ENCODE measurements around the gene SHISA9. TPM values are rescaled to one million over a fixed set of nuclear protein-coding genes. Genes with fewer than 3 reads are reported as not detected.
"Not testable (repeated sequence)": the region's sequence is repeated elsewhere in the genome, so short reads cannot be mapped to it uniquely, and the experiment has no call there.

The SHISA9 gene
- total RNA-seq, 6 donors from 2014 or later = 0.13 to 1.7 (median 0.20) TPM; not detected in 2

- Histone ChIP-seq H3K9me3 (no peaks in the 10 kb centered on the region), H3K27ac (no peak overlapping the region), H3K27me3 (no peaks in the 10 kb centered on the region), H3K4me3 (no peak overlapping the region), H3K36me3 (no peaks in the 10 kb centered on the region), H3K4me1 (no peaks in the 10 kb centered on the region)
- no peak for DNase-seq
- 50% methylated on average over 4 of the region's 4 CpGs for WGBS, 2 donors
- no peak for TF ChIP-seq POLR2AphosphoS5 (IDR thresholded peaks at IDR 0.05)
- TF ChIP-seq CTCF (IDR thresholded peaks at IDR 0.05) = no peak
- no peak for TF ChIP-seq POLR2A (IDR thresholded peaks at IDR 0.05)
- no peak for TF ChIP-seq EP300 (IDR thresholded peaks at IDR 0.05)
- ATAC-seq (ENCODE audit: low FRiP score in 2 of 2) = no peak
Measured at GRCh38 chr16:12920739-12921138, 19.3 kb downstream of the SHISA9 start.

DNA sequence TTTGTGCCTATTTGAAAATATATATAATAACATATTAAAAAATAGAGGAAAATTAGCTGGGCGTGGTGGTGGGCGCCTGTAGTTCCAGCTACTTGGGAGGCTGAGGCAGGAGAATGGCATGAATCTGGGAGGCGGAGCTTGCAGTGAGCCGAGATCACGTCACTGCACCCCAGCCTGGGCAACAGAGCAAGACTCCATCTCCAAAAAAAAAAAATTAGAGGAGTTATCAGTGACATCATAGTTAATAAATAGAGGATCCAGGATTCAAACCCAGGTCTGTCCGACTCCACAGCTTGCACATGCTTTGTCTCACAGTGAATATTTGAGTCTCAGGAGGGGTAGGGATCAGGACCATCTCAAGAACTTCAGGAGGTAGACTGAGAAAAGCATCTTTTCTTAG is 22.2 kb downstream of the SHISA9 start:
- not testable (repeated sequence) for H3K9me3 ChIP-seq; ATAC-seq (ENCODE audit: low FRiP score in 2 of 2); H3K27me3 ChIP-seq; DNase-seq; H3K4me1 ChIP-seq; H3K27ac ChIP-seq; H3K4me3 ChIP-seq; H3K36me3 ChIP-seq
- WGBS, 2 donors = 92 to 94% methylated on average over 6 of the region's 6 CpGs

DNA sequence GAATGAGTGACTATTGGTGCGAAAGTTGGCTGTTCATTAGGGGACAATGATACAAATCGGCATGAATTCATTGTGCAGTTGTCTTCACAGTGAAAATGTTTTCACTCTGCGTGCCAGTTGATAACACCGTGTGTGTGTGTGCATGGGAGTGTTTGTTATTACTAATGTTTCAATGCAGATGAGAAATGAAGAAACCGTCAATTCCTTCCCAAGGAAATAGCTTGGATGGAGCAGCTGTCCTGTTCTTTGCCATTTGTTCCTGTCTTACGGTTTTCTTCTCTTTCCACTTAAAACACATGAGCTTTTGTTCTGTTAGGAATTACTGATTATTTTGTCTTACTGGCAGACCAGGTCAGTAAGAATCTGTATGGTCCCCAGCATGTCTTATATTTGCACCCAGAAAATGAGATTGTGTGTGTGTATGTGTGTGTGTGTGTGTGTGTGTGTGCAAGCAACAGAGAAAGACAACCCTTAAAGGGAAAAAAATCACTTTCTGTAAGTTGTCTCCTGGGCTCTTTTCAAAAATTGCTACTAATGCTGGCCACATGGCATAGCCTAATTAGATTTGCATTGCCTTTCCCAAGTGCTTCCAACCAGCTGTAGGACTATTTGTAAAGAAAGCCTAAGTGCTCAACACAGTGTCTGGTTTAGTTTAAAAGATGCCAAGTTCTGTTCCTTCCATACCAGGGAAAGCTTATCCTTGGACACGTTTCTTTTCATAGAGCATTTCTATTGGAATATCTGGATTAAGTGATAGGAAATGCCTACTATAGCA is 23.8 kb downstream of the SHISA9 start:
- Histone ChIP-seq H3K36me3 (no peaks in the 10 kb centered on the region), H3K4me1 (no peaks in the 10 kb centered on the region), H3K9me3 (no peaks in the 10 kb centered on the region), H3K27ac (no peak overlapping the region), H3K4me3 (no peak overlapping the region), H3K27me3 (no peaks in the 10 kb centered on the region)
- DNase-seq (no peak), ATAC-seq (ENCODE audit: low FRiP score in 2 of 2) (no peak)
- TF ChIP-seq EP300 (IDR thresholded peaks at IDR 0.05) (no peak), CTCF (IDR thresholded peaks at IDR 0.05) (no peak)
- 69 to 85% methylated on average over 7 of the region's 7 CpGs for WGBS, 2 donors

DNA sequence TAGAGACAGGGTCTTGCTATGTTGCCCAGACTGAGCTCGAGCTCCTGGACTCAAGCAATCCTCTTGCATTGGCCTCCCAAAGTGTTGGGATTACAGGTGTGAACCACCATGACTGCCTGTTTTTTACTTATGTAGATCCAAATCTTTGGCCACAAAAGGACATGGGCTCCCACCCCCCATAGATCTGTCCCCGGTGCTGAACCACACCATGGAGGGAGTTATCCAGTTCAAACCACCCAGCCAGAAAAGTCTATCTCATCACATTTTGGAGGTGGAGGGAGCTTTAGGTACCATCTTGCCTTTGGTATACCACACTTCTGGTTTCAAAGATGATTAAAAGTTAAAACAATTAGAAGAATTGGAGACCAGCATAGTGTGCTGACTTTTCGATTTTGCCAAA is 26.2 kb downstream of the SHISA9 start:
- 81 to 83% methylated on average over 3 of the region's 3 CpGs for WGBS, 2 donors
- no peak overlapping the region for H3K27ac ChIP-seq
- ATAC-seq (ENCODE audit: low FRiP score in 2 of 2) (no peak), DNase-seq (no peak)
- H3K27me3 ChIP-seq = no peaks in the 10 kb centered on the region
- H3K9me3 ChIP-seq = no peaks in the 10 kb centered on the region
- H3K4me1 ChIP-seq = no peaks in the 10 kb centered on the region
- TF ChIP-seq CTCF (IDR thresholded peaks at IDR 0.05) = no peak
- no peak for TF ChIP-seq POLR2AphosphoS5 (IDR thresholded peaks at IDR 0.05)
- no peaks in the 10 kb centered on the region for H3K36me3 ChIP-seq
- no peak overlapping the region for H3K4me3 ChIP-seq

- no peaks in the 10 kb centered on the region for H3K27me3 ChIP-seq
- TF ChIP-seq CTCF (IDR thresholded peaks at IDR 0.05) (no peak), EP300 (IDR thresholded peaks at IDR 0.05) (no peak), POLR2AphosphoS5 (IDR thresholded peaks at IDR 0.05) (no peak), POLR2A (IDR thresholded peaks at IDR 0.05) (no peak)
- no peaks in the 10 kb centered on the region for H3K9me3 ChIP-seq
- no peaks in the 10 kb centered on the region for H3K36me3 ChIP-seq
- H3K4me3 ChIP-seq = no peak overlapping the region
- no peaks in the 10 kb centered on the region for H3K4me1 ChIP-seq
- DNase-seq (no peak), ATAC-seq (ENCODE audit: low FRiP score in 2 of 2) (no peak)
- WGBS, 2 donors = 81 to 83% methylated on average over 4 of the region's 4 CpGs
- H3K27ac ChIP-seq = no peak overlapping the region
Measured at GRCh38 chr16:12930881-12931280, 29.5 kb downstream of the SHISA9 start.
